ENCODE measurements around the gene EMD.
"Not testable (repeated sequence)": the region's sequence is repeated elsewhere in the genome, so short reads cannot be mapped to it uniquely, and the experiment has no call there.

The EMD gene

DNA sequence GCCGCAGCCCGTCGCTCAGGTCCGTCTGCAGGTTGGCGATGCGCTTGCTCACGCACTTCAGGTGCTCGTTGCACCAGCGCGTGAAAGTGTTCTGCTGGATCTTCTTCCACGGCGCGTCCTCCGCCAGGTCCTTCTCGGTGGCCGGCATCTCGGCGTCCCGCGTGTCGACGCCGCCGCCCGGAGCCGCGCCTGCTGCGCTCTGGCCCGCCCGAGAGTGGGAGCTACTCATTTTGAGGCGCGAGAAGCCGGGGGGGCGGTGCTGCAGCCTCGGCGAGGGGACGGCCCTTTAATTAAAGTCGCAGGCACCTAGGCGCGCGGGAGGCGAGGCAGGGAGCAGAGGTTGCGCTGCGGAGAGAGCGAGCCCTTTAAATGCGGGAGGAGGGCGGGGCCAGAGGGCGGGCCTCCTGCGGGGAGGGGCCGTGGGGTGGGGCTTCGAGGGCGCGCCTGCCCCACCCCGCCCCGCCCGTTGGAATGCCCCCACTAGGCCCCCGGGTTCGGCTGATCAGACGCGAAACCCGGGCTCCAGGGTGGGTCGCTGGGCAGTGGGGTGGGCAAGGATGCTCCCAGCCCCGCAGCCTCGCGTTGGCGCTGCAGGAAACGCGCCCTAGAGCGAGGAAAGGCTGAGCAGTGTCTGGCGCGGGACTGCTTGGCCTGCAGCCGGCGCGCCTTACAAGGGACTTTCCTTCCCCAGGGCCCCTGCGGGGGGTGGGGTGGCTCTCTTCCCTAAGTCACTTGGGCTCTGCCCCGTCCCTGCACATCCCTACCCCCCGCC is 7.9 kb upstream of the EMD start:
- peak in 54 of 56 donors; percentile 13 to 93 (median 79) for DNase-seq

DNA sequence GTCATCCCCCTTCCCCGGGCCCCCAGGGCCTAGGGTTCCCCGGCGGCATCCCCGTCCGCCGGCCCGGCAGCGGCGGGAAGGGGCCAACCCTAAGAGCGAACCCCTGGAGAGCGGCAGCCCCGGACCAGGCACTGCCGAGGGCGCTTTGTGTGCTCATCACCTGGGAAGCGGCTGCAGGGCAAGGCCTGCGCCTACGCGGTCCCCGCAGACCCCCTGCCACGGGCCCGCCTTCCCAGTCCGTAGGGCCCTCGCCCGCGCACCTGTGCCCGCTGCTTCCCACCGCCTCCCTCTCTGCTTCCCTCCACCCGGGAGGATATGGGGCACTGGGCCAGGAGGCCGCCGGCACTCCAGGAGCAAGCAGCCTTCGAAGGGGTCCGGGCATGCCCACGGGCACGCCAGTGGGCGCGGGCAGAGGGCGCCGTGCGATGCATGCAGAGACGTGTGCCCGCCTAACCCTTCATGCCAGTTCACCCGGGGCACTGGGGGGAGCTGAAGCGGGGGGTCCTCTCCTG is 7.2 kb upstream of the EMD start:
- DNase-seq, result no peak

DNA sequence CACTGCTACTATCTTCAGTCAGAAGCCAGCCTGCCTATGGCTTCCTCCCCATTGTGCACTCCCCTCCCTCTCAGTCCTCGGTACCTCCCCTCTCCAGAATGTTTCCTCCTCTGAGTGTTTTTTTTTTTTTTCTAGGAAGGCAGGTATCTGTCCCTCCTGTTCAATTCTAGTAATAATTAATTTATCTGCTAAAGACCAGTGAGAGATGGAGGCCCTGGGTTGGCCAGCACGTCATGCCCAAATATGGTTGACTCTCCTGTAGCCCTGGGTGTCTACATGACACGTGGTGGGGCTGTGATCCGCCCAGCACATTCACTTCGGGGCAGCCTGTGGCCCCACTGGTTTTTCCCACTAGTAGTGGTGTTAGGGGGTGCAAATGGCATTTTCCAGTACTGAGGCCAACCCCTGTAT is 6.5 kb upstream of the EMD start:
- DNase-seq, result no peak

DNA sequence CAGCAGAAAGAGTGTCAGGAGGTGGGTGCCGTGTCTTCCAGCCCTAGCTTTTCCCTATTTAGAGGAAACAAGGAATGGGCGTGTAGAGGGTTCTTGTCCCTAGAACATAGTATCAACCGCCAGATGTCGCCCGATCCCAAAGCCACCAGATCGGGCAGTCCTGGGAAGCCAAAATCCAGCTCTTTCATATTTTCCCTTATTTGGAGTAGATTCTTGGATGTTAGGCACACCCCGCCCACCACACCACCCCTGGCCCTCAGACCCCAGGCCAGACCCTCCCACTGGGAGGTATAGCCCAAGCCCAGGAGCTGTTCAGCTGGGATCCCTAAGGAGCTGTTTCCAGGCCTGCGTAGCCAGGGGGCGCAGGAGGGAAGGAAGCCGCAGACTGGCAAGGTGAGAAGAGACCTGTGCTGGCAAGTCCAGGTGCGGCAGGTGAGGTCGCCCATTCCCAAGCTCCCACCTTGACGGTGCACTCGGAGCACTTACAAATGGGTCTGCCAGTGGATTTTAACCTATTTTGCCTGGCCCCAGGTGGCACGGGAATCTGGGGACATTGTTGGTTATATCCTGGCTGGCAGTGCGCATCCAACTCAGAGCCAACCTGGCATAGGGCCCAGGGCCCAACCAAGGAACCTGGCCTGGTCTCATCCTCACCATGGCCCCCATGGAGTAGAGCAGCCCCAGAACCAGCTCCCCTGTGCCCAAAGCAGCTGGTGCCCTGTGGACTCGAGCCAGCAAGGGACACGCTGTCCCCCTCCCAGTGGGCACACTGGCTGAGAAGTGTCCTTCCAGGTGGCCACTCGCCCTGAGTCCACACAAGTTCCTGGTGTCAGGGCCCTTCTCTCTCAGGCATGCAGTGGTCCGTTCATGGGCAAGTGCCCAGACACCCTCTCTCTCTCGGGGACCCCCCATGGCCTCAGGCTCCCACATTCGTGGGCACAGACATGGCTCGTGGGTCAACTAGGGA is 5.5 kb upstream of the EMD start:
- DNase-seq, result peak in 32 of 56 donors; percentile 5 to 73 (median 34)

DNA sequence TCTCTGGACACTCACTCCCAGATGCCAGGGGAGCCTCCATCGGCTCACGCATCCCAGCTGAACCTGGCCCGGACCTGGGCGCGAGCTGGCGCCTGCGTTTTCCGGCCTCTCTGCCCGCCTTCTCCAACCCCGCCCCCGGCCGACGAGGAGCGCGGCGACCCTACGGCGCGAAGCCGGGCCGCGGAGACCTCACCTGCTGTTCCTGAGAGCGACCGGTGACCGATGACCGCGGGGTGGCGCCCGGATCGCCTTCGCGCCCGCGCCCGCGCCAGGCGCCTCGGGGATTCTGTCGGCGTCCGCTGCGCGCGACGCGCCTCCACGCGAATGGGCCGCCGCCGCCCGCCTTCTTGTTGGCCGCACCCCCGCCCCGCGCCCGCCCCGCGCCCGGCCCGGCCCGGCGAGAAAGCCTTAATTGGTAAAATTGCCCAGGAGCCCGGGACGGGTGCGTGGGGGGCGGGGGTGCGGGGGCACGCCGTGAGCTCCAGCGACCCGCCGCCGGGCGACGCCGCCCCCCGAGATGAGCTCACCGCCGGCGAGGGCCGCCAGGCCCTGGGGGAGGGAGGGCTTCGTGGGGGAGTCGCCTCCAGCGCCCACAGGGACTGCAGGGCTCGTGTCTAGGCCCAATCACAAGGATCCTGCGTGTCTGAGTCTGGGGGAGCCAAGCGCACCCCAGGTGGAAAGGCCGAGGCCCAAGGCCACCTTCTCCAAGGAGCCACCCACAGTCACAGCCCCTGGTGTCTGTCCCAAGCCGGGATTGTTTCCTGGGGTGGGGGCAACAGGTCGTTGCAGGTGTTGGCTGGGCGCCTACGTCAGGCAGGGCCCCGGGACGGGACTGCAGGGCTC is 4.6 kb upstream of the EMD start, which contains the start of gene FLNA:
Gene FLNA, minus strand, starts transcription at position 322 of the 843 bp plus-strand sequence. CDS start 3,389 bp downstream, outside the sequence.
- DNase-seq, result peak in 7 of 56 donors; percentile 7 to 53 (median 25)

DNA sequence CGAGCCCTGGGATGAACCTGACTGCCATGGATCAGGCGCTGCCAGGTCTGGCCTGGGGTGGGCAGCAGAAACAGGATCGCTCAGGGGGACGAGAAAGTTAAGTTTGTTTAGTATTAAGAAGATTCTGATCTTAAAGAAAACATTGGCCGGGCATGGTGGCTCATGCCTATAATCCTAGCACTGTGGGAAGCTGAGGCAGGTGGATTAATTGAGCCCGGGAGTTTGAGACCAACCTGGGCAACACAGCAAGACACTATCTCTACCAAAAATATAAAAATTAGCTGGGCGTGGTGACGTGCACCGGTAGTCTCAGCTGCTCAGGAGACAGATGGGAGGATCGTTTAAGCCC is 4.0 kb upstream of the EMD start:
- no peak for DNase-seq

DNA sequence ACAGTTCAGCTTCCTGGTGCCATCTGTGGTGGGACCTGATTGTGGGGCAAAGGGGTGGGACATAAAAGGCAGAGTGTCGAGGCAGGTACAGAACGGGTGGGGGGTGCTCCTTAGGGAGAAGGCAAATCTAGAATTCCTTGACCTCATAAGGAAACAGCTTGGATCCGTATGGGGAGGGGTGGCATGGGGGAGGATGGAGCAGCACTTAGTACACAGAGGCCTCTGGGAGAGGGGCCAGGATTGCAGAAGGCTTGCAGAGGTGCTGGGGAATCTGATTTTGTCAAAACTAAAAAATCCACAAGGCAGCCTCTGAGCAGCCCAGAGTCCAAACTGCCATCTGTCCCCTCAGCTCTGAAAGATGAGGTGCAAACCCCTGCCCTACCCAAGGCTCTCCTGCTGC is 2.3 kb upstream of the EMD start:
- DNase-seq, result no peak

DNA sequence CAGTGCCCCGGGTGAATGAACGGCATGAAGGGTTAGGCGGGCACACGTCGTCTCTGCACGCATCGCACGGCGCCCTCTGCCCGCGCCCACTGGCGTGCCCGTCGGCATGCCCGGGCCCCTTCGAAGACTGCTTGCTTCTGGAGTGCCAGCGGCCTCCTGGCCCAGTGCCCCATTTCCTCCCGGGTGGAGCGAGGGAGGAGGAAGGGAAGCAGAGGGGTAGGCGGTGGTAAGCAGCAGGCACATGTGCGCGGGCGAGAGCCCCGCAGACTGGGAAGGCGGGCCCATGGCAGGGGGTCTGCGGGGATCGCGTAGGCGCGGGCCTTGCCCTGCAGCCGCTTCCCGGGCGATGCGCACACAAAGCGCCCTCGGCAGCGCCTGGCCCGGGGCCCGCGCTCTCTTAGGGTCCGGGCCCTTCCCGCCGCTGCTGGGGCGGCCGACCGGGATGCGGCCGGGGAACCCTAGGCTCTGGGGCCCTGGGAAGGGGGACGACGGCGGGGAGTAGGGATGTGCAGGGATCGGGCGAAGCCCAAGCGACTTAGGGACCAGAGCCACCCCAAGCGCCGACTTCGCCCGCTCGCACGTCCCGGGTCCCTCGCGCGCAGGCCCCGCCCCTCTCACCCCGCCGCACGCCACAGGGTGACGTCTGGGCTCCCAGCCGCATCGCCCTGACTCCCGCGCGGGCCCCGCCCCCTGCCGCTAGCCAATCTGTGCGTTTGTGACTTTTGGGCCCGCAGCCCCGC is 866 bp upstream of the EMD start:
- DNase-seq, result peak in 23 of 56 donors; percentile 12 to 63 (median 37)

DNA sequence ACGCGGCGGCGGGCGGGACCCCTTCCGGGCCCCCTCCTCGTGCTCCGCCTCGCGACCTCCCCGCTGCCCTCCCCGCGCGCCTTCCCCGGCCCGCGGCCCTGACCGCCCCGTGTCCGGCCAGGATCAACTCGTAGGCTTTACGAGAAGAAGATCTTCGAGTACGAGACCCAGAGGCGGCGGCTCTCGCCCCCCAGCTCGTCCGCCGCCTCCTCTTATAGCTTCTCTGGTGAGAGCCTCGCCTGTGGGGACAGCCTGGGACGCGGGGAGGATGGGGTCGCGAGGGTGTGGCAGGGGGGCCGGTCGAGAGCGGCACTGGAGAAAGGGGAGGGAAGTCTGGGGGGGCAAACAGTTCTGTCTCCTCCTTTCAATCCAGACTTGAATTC is 465 bp downstream of the EMD start:
- DNase-seq, result peak in 1 of 56 donors; percentile 28

DNA sequence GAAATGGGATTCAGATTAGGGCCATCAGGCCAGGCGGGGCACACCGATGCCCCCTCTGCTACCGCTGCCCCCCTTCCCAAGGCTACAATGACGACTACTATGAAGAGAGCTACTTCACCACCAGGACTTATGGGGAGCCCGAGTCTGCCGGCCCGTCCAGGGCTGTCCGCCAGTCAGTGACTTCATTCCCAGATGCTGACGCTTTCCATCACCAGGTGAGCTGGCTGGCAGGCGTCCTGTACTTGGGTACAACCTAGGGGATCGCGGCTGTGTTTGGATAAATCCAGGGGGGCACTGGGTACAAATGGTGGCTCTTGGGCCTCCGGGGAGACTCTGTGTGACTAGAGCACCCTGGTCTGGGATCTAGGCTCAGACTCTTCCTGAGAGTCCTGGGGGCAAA is 1.1 kb downstream of the EMD start:
- DNase-seq, result no peak

DNA sequence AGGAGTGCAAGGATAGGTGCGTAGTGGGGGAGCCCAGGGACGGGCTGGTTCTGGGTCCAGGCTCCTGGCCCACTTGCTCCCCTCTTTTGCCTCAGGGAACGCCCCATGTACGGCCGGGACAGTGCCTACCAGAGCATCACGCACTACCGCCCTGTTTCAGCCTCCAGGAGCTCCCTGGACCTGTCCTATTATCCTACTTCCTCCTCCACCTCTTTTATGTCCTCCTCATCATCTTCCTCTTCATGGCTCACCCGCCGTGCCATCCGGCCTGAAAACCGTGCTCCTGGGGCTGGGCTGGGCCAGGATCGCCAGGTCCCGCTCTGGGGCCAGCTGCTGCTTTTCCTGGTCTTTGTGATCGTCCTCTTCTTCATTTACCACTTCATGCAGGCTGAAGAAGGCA is 1.7 kb downstream of the EMD start:
- no peak for DNase-seq

DNA sequence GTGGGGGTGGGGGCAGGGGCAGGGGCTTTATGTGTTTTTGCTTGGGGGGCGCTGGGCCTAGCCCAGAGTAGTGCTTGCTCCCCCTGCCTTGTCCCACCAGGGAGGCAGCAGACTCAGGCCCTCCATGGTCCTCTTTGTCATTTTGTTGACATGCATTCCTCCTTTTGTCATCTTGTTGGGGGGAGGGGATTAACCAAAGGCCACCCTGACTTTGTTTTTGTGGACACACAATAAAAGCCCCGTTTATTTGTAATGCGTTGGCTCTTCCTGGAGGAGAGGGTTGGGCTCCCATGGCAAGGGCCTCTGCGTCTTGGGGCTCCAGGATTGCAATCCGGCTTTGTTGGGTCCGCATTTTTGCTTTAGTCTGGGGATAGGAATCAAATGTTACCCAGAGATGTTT is 2.2 kb downstream of the EMD start:
- DNase-seq, result no peak

DNA sequence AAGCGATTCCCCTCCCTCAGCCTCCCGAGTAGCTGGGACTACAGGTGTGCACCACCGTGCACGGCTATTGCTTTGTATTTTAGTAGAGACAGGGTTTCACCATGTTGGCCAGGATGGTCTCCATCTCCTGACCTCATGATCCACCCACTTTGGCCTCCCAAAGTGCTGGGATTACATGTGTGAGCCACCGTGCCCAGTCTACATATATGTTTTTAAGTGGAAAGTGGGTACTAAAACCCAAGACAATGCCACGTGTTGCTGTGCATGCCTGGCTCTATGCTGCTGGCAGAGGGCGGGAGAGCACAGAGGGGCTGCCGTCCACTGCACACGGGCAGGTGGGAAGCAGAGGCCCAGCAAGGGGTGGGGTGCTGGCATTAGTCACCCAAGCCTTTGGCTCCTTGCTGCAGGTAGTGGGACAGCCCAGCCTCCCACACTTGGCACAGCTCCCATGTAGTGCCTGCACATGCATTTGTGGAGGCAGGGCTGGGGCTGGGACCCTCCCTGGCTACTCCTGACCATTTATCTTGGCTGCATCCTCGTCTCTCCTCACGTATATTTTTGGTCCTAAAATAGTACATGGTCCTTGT is 3.5 kb downstream of the EMD start:
- no peak for DNase-seq

DNA sequence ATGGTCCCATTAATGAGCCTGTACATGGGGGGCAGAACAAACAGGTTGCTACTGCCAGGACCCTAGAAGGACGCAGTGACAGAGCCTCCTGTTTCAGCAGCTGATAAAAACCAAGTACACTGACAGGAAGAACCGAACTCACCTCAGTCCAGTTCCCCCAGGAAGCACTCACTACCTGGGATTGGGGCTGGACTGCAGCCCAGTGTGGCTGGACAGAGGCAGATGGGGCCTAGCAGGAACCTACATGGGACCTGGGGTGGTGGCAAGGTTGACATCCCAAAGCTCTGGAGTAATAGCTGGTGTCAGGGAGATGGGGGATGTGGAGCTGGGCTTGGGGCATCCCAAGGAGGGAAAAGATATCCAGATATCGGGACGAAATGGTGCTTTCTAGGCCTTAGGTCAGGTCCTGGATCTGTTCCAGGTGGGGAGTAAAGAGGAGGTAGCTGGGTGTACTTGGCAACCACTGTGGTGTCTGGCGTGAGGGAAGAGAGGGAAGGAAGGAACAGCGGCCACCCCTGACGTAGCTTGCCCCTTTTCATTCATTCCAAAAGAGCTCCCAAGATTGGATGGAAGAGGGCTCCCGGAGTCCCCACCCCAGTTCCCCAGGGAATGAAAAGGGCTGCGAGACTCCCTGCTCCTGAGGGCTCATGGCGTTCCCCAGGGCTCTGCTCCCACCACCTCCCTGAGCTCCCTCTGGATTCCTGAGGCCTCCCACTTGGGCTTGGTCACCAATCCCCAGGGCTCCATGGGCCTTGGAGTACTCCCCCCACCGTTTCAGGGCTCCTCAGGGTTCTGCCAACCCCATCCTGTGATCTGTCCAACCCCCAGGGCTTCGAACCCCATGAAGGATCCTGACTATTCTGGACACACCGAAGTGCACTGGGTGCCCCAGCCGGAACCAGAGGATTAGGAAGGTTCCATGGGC is 4.5 kb downstream of the EMD start:
- DNase-seq, result no peak

DNA sequence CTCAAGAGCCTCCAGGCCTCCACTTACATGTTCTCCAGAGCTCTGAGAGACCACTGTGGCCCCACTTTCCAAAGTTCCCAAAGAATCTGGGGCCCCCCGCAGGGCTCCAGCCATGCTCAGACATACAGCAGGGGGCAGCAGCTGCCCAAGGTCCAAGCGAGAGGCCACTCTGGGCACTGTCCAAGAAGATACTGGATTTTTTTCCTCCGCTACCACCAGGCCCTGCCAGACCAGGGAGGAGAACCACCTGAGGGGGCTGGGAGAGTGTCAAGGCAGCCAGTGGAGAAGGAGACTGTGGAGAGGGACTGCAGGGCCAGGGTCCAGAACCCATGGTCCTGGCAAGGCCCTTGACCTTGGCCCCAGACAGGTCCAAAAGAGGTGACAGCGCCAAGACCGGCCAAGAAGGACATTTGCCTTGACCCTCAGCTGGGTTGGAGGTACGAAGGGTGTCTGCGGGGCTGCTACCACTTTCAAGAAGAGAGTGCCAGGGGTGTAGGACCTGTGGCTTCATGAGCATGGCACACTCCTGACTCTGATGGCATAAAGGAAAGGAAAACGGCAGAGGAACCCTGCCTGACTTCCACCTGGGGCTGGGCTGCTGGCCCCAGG is 5.3 kb downstream of the EMD start:
- peak in 4 of 56 donors; percentile 4 to 15 (median 8) for DNase-seq

DNA sequence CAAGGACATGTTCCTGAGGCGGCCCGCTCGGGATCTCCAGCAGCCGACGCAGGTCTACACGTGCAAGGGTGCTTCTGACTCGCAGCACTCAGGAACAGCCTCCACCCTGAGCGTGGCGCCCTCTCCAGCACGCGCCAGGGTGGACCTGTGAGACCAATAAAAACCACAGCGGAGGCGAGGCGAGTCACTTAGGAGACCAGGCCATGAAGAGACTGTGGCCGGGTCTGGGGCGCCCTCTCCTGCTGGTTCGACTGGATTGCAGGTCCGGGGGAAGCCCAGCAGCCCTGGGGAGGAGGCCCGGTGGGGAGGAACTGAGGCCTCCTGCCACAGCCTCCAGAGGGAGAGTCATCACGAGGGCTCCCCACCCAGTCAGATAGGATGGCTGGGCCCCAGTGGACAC is 9.0 kb downstream of the EMD start:
- DNase-seq, result not testable (repeated sequence)

DNA sequence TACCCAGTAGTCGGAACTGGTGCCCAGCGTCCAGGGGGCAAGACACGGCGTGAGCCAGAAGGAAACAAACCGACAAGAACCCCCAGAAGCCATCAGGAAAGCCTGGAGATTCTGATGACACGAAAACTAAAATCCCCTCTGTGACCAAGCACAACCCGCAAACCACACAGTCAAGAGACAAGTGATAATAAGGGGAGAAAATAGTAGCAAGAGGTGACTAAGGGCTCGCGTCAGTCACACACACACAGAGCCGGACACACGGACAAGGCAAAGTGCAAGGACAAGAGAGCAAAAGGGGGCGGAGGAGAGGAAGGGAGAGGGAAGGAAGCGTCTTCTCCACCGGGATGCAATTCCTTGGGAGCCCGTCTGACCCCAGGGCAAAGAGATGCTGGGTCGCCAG is 9.6 kb downstream of the EMD start:
- DNase-seq, result not testable (repeated sequence)

All from amygdala (tissue), 56 donors.